GM23338 (cell line): ENCODE data around the gene TULP4. TPM values are rescaled to one million over a fixed set of nuclear protein-coding genes. Genes with fewer than 3 reads are reported as not detected.

Source experiments
- EZH2 ChIP-seq: fragments of 200-600 bp; sonication (generic); IDR thresholded peaks from one replicate; pipeline ENCODE4 v1.8.0; 2017; ENCODE audit warnings: antibody characterized with exemption, mild to moderate bottlenecking, low read depth; ENCODE audit not compliant: unreplicated experiment
- EZH2phosphoT487 ChIP-seq: fragments of 200-600 bp; sonication (generic); IDR thresholded peaks from one replicate; pipeline ENCODE4 v1.8.1; 2018; ENCODE audit warnings: antibody characterized with exemption; ENCODE audit not compliant: unreplicated experiment
- REST ChIP-seq: IDR thresholded peaks from one replicate; pipeline ENCODE4 v1.6.1; 2018; ENCODE audit warnings: antibody characterized with exemption; ENCODE audit not compliant: unreplicated experiment
- STAT1 ChIP-seq: IDR thresholded peaks from one replicate; pipeline ENCODE4 v1.6.1; 2016; ENCODE audit warnings: antibody characterized with exemption; ENCODE audit not compliant: unreplicated experiment
- ZNF114 ChIP-seq: fragments of 250-450 bp; sonication (Bioruptor Pico); IDR thresholded peaks from 2 replicates; pipeline ENCODE4 v1.5.0; 2020; ENCODE audit warnings: mild to moderate bottlenecking, moderate library complexity
- ZNF331 ChIP-seq: fragments of 250-450 bp; sonication (Bioruptor Pico); IDR thresholded peaks from 2 replicates; pipeline ENCODE4 v1.5.0; 2020; ENCODE audit warnings: low read depth, mild to moderate bottlenecking, moderate library complexity
- ZNF462 ChIP-seq: fragments of 250-450 bp; sonication (Bioruptor Pico); IDR thresholded peaks from 2 replicates; pipeline ENCODE4 v1.5.0; 2020; ENCODE audit warnings: mild to moderate bottlenecking, moderate library complexity
- polyA plus RNA-seq: library from polyadenylated mRNA; unstranded; fragments of >200 nt; fragmentation: Nextera tagmentation; extraction: Ambion mirVana; gene quantifications from 2 replicates; pipeline ENCODE4 v1.2.1, GENCODE V29; 2016
- total RNA-seq: library from RNA; depleted of rRNA; stranded (reverse); fragments of >200 nt; shearing (Covaris generic); gene quantifications from 2 replicates; pipeline ENCODE4 v1.2.3, GENCODE V29; 2014

The TULP4 gene
- total and polyA plus RNA-seq, 2 experiments from 2014 or later: 31.2 to 50.2 TPM

- TF ChIP-seq ZNF462 (no peak), STAT1 (no peak), ZNF331 (CRISPR knock-in tag) (no peak), REST (no peak), EZH2 (no peak), ZNF114 (CRISPR knock-in tag) (no peak), EZH2phosphoT487 (no peak)
Observed at GRCh38 chr6:158559895-158560835, 247.9 kb downstream of the TULP4 start, which contains the start of gene TMEM181 (continued).
